T-helper 2 cell (primary cell): ENCODE measurements around the gene ADAMTS17.
"Not testable (repeated sequence)": the region's sequence is repeated elsewhere in the genome, so short reads cannot be mapped to it uniquely, and the experiment has no call there.

Source experiments
- DNase-seq, 5 experiments: peaks; one replicate each; pipeline versions ENCODE4 v3.0.0 to v3.0.0-alpha.2; 2012 to 2022
- total RNA-seq, 2 donors: gene quantifications; one replicate each; lab custom pipeline; 2026; lab: John Stamatoyannopoulos, UW

ADAMTS17 gene
- 15.7 to 35.5 reads per million in 2 donors for total RNA-seq

DNA sequence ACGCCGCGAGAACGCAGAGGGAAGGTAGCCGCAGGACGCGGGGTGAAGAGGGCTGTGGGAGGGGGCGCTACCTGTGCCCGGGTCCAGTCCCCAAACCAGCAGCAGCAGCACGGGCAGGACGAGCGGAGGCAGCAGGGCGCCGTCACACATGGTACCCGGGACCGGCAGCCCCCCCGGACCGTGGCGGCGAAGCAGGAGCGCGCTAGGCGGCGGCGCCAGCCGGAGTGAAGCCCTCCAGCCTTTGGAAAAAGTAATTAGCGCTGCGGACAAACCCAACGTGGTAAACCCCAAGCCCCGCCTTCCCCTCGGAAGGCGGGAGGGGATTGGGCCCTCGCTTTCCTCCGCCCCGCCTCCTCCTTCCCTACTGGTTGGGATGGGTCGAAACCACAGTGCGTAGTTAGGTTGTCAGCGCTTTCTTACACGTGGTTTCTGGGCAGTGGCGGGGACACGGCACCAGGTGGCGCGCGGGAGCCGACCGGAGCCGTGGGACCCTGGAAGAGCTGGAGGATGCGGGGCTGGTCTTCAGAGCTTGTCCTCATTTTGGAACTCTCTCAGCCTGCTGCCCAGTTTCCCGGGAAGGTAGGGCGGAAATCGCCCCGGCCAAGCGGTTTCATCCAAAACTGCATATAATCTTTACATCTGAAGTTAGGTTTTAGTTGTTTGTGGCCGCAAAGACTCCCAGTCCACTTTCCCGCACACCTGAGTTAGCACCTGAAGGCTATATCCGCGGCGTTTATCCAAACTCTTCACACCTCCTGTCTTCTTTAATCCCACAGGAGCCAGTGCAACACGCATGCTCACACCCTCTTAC is at the start of gene ADAMTS17:
TSS of gene ADAMTS17 (minus strand) at position 226 of the 811 bp plus-strand sequence. CDS start at position 150, 76 bp downstream.
- DNase-seq, result peak; percentile 79 to 95 (median 91)

- DNase-seq, result no peak
Measured at GRCh38 chr15:100385300-100386050, 43.7 kb upstream of the ADAMTS17 start.

DNA sequence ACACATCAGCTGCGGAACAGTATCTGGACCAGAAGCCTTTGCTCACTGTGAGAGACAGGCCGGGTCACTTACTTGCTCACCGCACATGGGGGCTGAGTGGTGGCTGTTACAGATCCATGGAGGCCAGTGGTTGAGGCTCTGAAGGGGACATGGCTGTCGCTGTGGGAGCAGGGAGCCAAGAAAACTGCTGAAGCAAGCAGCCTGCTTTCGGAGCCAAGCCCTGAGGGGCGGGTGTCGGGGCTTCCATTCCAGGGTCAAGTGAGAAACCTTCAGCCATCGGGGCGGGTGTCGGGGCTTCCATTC is 42.3 kb upstream of the ADAMTS17 start:
- no peak for DNase-seq

DNA sequence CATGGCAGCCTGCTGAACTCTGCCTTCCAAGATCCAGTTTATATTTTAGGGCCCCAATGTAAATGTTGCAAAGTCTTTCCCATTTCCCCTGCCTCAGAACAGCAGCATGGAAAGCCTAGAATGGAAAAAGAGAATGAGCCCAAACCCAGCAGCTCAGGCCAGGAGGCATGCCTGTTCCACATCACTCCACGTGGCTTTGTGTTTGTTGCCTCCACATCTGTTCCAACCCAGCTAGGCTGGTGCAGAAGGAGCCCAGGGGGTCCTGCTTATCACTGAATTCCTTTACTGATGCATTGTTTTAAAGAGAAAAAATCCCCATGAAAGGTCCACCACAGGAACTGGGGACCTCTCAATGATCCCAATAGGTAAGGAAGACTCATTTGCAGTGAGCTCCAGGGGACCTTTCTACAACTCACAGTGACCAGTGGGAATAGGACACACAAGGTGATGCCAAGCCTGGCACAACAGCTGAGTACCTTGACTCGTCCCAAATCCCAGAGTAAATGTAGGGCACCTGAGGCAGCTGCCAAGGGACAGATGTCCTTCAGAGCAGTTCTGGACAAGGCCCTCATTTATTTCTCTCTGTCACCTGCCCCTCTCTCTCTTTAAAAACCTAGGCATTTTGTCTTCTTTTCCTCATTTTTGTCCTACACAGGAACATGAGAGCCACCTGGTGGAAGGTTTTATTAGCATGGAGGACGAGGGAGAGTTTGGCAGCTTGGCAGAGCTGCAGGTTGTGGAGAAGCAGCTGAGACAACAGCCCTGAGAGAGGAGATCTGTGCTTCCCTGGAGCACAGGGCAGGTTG is 41.7 kb upstream of the ADAMTS17 start:
- peak in 1 of 5 experiments; percentile 19 for DNase-seq

GRCh38 chr15:100373942-100374341 is 32.2 kb upstream of the ADAMTS17 start:
- no peak for DNase-seq

DNA sequence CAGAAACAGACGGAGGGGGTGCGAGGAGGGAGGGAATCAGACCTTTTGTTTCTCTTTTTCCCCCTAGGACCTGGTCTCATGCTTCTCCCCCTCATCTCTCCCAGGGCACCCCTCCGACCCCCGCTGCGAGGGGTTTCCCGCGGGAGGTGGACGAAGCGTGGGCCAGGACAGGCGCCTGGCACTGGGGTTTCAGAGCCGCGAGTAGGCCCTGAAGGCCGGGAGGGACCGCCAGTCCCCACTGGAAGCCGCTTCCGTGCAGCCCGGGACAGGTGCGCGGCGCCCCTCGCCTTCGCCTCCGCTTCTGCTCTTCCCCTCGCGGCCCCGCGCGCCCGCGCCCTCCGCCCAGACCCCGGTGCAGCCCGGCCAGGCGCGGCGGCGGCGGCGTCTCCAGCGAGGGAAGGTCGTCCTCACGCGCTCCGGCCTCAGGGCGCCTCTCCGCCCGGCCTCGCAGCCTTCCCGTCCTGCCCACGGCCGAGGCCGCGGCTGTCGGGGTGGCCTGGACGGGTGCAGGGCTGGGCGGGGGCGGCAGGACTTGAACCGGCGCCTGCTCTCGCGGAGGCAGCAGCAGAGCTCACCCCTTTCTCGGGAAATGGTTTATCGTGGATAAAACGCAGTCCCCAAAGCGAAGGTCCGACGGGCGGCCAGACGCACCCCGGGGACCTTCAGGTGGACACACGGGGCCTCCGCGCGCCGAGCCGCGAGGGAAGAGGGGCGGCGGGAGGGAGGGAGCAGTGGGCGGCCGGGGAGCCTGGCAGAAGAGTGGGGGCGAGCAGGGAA is 31.5 kb upstream of the ADAMTS17 start:
- DNase-seq, result no peak

DNA sequence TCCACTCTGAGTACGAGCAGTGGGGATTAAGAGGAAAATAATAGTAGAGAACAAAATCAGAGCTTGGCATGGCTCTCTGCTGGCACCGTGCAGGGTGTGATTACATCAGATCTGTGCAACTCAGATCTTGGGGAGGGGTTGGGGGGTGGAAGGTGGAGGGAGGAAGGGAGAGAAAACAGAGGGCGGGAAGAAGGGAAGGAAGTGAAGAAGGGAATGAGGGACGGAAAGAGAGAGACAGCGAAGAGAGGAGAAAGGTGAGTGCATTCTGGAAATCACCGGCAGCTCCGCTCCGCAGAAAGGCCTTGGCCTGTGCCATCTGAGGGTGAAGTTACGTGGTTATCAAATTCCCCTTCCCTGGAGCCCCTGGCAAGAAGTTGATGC is 31.0 kb upstream of the ADAMTS17 start:
- DNase-seq, result no peak

- no peak for DNase-seq
Measured at GRCh38 chr15:100355342-100355741, 13.6 kb upstream of the ADAMTS17 start.

GRCh38 chr15:100353449-100353848 is 11.7 kb upstream of the ADAMTS17 start:
- no peak for DNase-seq

- DNase-seq, result no peak
Measured at GRCh38 chr15:100350434-100351226, 8.9 kb upstream of the ADAMTS17 start.

GRCh38 chr15:100349696-100350433 is 8.1 kb upstream of the ADAMTS17 start:
- DNase-seq, result peak; percentile 63 to 86 (median 75)

DNA sequence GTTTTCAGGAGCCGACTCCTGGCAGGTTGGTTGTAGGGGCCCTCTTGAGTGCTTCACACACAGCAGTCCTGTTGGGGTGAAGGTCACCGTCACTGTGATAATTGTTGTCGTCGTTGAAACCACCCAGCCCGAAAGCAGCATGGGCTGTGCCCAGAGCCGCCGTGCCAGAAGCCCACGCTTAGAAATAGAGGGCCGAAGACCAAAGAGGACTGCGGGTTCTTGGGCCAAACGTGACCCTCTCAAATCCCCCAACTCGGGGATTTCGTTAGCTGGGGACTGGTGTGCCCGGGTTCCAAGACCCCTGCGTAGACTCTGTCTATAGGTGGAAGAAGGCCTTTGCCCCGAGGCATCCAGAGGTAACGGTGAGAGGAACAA is 7.5 kb upstream of the ADAMTS17 start:
- no peak for DNase-seq

GRCh38 chr15:100348578-100348977 is 6.8 kb upstream of the ADAMTS17 start:
- no peak for DNase-seq

DNA sequence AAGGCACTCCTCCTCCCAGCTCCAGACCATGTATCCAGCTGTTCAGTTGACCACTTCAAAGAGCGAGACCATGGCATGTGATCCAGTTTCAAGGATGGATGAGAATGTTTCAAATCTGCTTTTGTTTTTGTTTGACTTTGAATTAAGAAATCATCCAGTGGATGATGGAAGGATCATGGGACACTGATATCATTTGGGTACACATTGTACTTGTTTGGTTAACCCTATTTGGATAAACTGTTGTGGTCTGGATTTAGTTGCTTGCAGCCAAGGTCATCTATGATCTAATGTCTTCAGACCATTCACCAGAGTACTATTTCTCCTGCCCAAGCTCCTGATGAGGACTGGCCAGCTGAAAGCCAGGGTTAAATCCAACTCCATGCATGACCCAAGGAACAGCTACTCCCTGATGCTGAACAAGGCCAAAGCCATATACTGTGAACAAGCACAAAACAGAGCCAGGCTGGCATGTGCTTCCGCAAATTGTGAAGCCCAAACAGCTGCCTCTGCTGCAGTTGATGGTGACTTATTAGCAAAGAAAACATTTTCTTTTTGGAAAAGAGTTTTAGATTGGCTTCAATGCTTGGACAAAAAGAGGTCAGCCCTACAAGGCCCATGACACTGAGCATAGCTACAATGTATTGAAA is 5.2 kb upstream of the ADAMTS17 start:
- no peak for DNase-seq

DNA sequence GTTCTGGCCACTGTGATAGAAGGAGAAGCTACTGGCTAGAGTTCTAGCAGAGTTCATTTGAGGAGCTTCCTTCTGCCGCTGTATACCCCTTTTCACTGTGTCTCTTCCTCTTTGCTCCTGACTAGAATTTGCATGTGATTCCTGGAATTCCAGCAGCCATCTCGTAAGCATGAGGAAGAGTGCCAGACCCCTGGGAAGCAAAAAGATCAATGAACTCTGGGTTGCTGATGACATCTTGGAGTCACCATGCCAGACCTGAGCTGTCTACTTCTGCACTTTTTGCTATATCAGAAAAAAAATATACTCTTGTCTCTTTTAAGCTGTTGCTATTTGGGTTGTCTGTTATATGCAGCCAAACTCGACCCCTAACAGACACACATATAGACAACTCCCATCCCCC is 3.7 kb upstream of the ADAMTS17 start:
- no peak for DNase-seq

GRCh38 chr15:100343251-100343650 is 1.5 kb upstream of the ADAMTS17 start:
- no peak for DNase-seq

- peak in 3 of 5 experiments; percentile 22 to 34 (median 31) for DNase-seq
Measured at GRCh38 chr15:100341239-100341749, 481 bp downstream of the ADAMTS17 start.

GRCh38 chr15:100340721-100341238 is 995 bp downstream of the ADAMTS17 start:
- peak in 1 of 5 experiments; percentile 30 for DNase-seq

DNA sequence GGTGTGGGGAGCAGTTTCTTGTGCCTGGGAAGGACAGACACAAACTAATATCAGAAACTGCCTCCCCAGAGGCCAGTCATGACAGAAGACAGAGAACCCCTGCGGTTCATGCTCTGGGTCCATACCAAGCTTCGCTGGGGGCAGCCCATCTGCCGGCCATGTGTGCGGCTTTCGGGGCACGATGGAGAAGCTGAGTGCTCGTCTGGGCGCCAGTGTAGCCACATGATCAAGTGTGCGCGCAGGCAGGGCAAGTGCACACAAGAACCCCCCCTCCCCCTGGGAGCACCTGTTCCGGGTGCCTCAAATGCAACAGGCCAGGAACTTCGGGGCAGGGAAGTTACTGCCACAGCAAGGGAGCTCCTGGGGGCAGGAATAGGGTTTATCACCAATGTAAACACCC is 1.8 kb downstream of the ADAMTS17 start:
- DNase-seq, result no peak

GRCh38 chr15:100339451-100339850 is 2.3 kb downstream of the ADAMTS17 start:
- not testable (repeated sequence) for DNase-seq
